SK-N-SH treated with all-trans-retinoic acid at 6 μM for 48 hours (cell line): ENCODE data around the gene PLAAT3.

Experiments used
- ATAC-seq: fragments of 200-7000 bp; cut with Tn5 transposase; 3 replicates; pipeline ENCODE4 v1.9.1; 2020; ENCODE audit warnings: mild to moderate bottlenecking, moderate library complexity
- ARNTL ChIP-seq: fragments of 450-650 bp; formaldehyde crosslinking; IDR thresholded peaks from 2 replicates; pipeline ENCODE4 v1.5.0; 2020; ENCODE audit warnings: low read depth, mild to moderate bottlenecking, moderate library complexity, borderline replicate concordance
- CREB5 ChIP-seq: fragments of 250-450 bp; sonication (Bioruptor Pico); IDR thresholded peaks from 2 replicates; pipeline ENCODE4 v1.5.1; 2020; ENCODE audit warnings: low read depth, mild to moderate bottlenecking, moderate library complexity
- CSDC2 ChIP-seq: fragments of 250-450 bp; sonication (Bioruptor Pico); IDR thresholded peaks from 2 replicates; pipeline ENCODE4 v1.5.0; 2020; ENCODE audit warnings: mild to moderate bottlenecking, moderate library complexity
- ESRRG ChIP-seq: fragments of 250-450 bp; sonication (Bioruptor Pico); IDR thresholded peaks from 2 replicates; pipeline ENCODE4 v1.6.1; 2021; ENCODE audit warnings: mild to moderate bottlenecking
- GLIS3 ChIP-seq: fragments of 250-450 bp; sonication (Bioruptor Pico); IDR thresholded peaks from 2 replicates; pipeline ENCODE4 v1.5.0; 2020; ENCODE audit warnings: mild to moderate bottlenecking, moderate library complexity
- ISL1 ChIP-seq: fragments of 250-450 bp; sonication (Bioruptor Pico); IDR thresholded peaks from 2 replicates; pipeline ENCODE4 v2.1.2; 2022; ENCODE audit warnings: mild to moderate bottlenecking, moderate library complexity
- PPARA ChIP-seq: fragments of 250-450 bp; sonication (Bioruptor Pico); IDR thresholded peaks from 2 replicates; pipeline ENCODE4 v1.5.0; 2020; ENCODE audit warnings: mild to moderate bottlenecking, borderline replicate concordance
- RARB ChIP-seq: fragments of 250-450 bp; sonication (Bioruptor Pico); IDR thresholded peaks from 2 replicates; pipeline ENCODE4 v1.8.0; 2021; ENCODE audit warnings: mild to moderate bottlenecking, moderate library complexity
- SNAI2 ChIP-seq: fragments of 250-450 bp; sonication (Bioruptor Pico); IDR thresholded peaks from 2 replicates; pipeline ENCODE4 v1.5.0; 2020; ENCODE audit warnings: mild to moderate bottlenecking, moderate library complexity
- TCF4 ChIP-seq: fragments of 250-450 bp; sonication (Bioruptor Pico); IDR thresholded peaks from 2 replicates; pipeline ENCODE4 v1.8.0; 2021; ENCODE audit warnings: mild to moderate bottlenecking, moderate library complexity, borderline replicate concordance
- TOX ChIP-seq: fragments of 250-450 bp; sonication (Bioruptor Pico); IDR thresholded peaks from 2 replicates; pipeline ENCODE4 v1.8.0; 2021; ENCODE audit warnings: mild to moderate bottlenecking, moderate library complexity, borderline replicate concordance
- TSHZ2 ChIP-seq: fragments of 250-450 bp; sonication (Bioruptor Pico); IDR thresholded peaks from 2 replicates; pipeline ENCODE4 v1.5.0; 2020; ENCODE audit warnings: mild to moderate bottlenecking, moderate library complexity
- ZC3H10 ChIP-seq: fragments of 250-450 bp; sonication (Bioruptor Pico); IDR thresholded peaks from 2 replicates; pipeline ENCODE4 v1.5.1; 2021; ENCODE audit warnings: mild to moderate bottlenecking, moderate library complexity
- ZFP3 ChIP-seq: fragments of 250-450 bp; sonication (Bioruptor Pico); IDR thresholded peaks from 2 replicates; pipeline ENCODE4 v1.5.0; 2020; ENCODE audit warnings: mild to moderate bottlenecking, moderate library complexity
- ZNF565 ChIP-seq: fragments of 450-650 bp; formaldehyde crosslinking; conservative IDR thresholded peaks from 2 replicates; pipeline ENCODE4 v1.5.0; 2020; ENCODE audit warnings: low read depth, mild to moderate bottlenecking, moderate library complexity
- ZNF8 ChIP-seq: fragments of 450-650 bp; formaldehyde crosslinking; IDR thresholded peaks from 2 replicates; pipeline ENCODE4 v1.5.0; 2020; ENCODE audit warnings: mild to moderate bottlenecking, moderate library complexity
- TF ChIP-seq, protein P1 (sequence below): fragments of 250-450 bp; sonication (Bioruptor Pico); IDR thresholded peaks from 2 replicates; pipeline ENCODE4 v1.8.0; 2021; ENCODE audit warnings: low read depth, mild to moderate bottlenecking, moderate library complexity, borderline replicate concordance

The PLAAT3 gene

GRCh38 chr11:63629426-63629825 lies 15.2 kb upstream of the PLAAT3 start:
- TF ChIP-seq ZNF8 (CRISPR knock-in tag): no peak
- no peak for TF ChIP-seq TCF4 (CRISPR knock-in tag)
- TF ChIP-seq TOX (CRISPR knock-in tag): no peak
- no peak for TF ChIP-seq ARNTL (CRISPR knock-in tag)
- TF ChIP-seq ISL1 (CRISPR knock-in tag): no peak
- TF ChIP-seq ZFP3 (CRISPR knock-in tag): no peak
- TF ChIP-seq, protein P1, sequence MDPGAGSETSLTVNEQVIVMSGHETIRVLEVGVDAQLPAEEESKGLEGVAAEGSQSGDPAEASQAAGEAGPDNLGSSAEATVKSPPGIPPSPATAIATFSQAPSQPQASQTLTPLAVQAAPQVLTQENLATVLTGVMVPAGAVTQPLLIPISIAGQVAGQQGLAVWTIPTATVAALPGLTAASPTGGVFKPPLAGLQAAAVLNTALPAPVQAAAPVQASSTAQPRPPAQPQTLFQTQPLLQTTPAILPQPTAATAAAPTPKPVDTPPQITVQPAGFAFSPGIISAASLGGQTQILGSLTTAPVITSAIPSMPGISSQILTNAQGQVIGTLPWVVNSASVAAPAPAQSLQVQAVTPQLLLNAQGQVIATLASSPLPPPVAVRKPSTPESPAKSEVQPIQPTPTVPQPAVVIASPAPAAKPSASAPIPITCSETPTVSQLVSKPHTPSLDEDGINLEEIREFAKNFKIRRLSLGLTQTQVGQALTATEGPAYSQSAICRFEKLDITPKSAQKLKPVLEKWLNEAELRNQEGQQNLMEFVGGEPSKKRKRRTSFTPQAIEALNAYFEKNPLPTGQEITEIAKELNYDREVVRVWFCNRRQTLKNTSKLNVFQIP (CRISPR knock-in tag): no peak
- TF ChIP-seq CSDC2: no peak
- no peak for TF ChIP-seq SNAI2 (CRISPR knock-in tag)
- TF ChIP-seq TSHZ2: no peak
- no peak for TF ChIP-seq CREB5 (CRISPR knock-in tag)
- TF ChIP-seq PPARA (CRISPR knock-in tag): no peak
- TF ChIP-seq GLIS3: no peak
- no peak for ATAC-seq

DNA sequence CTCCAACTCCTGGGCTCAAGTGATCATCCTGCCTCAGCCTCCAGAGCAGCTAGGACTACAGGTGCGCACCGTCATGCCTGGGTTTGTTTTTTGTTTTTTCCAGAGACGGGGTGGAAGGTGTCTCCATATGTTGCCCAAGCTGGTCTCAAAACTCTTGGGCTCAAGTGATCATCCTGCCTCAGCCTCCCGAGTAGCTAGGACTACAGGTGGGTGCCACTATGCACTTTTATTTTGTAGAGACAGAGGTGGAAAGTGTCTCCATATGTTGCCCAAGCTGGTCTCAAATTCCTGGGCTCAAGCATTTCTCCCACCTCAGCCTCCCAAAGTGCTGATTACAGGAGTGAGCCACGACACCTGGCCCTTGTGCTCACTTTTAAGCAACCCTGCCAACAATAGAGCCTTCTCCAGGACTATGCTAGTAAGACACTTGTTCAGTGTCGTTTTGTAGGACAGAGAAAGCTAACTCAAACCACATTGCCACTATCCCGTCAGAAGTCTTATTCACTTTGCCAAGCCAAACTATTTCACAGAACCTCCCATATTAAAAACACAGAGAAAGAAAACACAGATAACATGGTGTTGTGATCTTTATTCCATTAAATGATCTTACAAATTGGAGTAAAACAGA lies 9.4 kb upstream of the PLAAT3 start:
- peak; percentile 51 for ATAC-seq
- TF ChIP-seq PPARA (CRISPR knock-in tag) (no peak), TCF4 (CRISPR knock-in tag) (no peak), ESRRG (0 out of 2 replicates have a peak, but pooled peaks have one; percentile 38), SNAI2 (CRISPR knock-in tag) (no peak), GLIS3 (no peak), RARB (CRISPR knock-in tag) (no peak), ZNF8 (CRISPR knock-in tag) (no peak)

DNA sequence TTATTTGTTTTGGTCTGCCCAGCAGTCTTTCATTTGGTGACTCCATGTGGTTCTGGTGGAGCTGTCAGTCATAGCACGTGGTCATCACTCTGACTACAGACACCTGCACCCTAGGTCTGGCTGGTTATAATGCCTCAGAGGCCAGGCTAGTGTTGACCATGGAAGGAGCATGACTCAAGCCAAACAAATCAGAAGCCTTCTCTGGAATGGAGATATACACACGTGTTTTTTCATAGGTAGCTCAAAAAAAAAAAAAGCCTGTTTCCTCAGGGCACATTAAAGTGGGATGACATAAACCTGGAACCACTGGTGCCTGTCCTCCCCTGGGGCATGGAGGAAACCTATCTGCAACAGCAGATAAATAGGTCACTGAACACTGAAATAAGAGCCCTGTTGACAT lies 8.1 kb upstream of the PLAAT3 start:
- ATAC-seq: no peak
- TF ChIP-seq ARNTL (CRISPR knock-in tag) (no peak), TOX (CRISPR knock-in tag) (no peak), ZNF565 (CRISPR knock-in tag) (no peak), SNAI2 (CRISPR knock-in tag) (no peak), TSHZ2 (no peak), ZC3H10 (CRISPR knock-in tag) (no peak), ESRRG (no peak), CSDC2 (no peak)
- TF ChIP-seq, protein P1 (CRISPR knock-in tag): no peak
